ENCODE data around the gene EFNA5.
"Not testable (repeated sequence)": the region's sequence is repeated elsewhere in the genome, so short reads cannot be mapped to it uniquely, and the experiment has no call there.

EFNA5 gene

DNA sequence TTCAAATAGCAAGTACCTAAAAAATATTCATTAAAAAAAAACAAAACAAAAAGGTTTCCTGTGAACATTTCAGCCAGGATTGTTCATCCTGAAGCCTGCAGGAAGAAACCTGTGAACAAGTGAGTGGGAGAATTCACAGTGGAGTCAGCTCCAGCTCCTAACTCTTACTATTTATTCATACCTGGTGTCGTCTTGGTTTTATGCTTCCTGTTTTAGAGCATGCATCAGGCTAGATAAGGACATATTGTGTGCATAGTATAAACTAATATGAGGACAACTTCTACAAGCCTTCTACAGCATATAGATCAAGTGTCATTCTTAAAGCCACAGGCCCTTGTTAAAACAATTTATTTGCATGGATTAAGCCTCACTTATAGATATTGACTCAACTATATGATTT, 169.9 kb downstream of the EFNA5 start:
- in situ Hi-C loops (cut with MboI; ENCODE audit: low sequenced_read_pairs): no loop called here

GRCh38 chr5:107500347-107500746, 170.4 kb downstream of the EFNA5 start:
- in situ Hi-C loops (cut with MboI; ENCODE audit: low sequenced_read_pairs): no loop called here

GRCh38 chr5:107499776-107500175, 171.0 kb downstream of the EFNA5 start:
- in situ Hi-C loops (cut with MboI; ENCODE audit: low sequenced_read_pairs): no loop called here

- in situ Hi-C loops (cut with MboI; ENCODE audit: low sequenced_read_pairs): no loop called here
These were observed 171.5 kb downstream of the EFNA5 start for GRCh38 chr5:107499237-107499636.

DNA sequence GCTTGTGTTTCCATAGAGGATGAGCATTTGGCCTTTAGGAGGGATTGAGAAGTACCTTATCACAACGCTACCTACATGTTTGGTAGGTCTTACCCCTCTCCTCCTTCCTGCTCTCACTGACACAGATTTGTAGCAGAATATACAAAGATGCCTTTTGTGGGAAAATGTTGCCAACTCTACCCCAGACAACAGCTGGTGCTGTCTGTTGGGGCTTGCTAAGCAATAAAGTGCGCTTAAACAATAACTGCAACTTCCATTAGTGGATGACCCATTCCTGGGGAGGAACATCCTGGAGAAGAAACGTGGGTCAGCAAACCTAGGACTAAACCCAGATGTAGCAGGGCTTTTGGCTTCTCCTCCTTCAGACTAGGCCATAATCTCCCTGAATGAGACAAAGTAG, 174.3 kb downstream of the EFNA5 start:
- in situ Hi-C loops (cut with MboI; ENCODE audit: low sequenced_read_pairs): no loop called here

GRCh38 chr5:107494129-107494528, 176.6 kb downstream of the EFNA5 start:
- in situ Hi-C loops (cut with MboI; ENCODE audit: low sequenced_read_pairs): not testable (repeated sequence)

DNA sequence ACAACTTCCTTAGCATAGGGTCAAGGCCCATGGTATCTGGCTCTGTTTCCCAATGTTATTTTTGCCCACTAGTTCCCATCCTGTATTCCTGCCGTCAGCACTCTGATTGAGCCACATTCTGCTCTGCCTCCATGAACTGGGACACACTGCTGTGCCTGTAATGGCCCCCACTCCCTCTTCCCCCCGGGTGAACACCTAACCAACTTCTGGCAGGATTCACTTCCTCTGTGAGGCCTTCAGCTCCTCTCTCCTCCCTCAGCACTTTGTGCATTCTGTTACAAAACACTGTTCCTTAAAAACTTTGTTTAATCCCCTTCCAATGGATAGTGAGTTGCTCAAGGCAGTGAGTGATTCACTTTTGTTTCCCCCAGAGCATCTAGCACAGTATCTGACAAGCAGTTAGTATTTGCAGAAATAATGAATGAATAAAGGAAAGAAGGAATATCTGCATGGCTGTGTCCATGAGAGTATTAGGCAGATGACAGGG, 183.6 kb downstream of the EFNA5 start:
- in situ Hi-C loops (cut with MboI; ENCODE audit: low sequenced_read_pairs): no loop called here

DNA sequence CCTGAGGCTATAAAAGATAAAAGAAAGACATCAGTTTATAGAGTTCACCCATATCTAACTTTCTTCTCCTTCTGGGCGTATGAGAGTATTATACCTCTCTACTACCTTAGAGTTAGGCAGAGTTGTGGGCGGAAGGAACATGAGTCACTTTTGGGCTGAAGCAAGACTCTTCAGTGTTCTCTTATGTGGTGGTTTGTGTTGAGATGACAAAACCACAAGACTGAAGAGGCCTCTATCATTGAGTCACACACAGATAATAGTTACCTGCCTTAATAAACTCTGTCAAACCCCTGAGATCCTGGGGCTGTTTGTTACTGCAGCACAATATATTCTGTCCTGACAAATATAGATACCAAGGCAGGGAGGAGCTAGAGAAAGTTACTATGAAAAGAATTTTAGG, 184.2 kb downstream of the EFNA5 start:
- in situ Hi-C loops (cut with MboI; ENCODE audit: low sequenced_read_pairs): no loop called here

DNA sequence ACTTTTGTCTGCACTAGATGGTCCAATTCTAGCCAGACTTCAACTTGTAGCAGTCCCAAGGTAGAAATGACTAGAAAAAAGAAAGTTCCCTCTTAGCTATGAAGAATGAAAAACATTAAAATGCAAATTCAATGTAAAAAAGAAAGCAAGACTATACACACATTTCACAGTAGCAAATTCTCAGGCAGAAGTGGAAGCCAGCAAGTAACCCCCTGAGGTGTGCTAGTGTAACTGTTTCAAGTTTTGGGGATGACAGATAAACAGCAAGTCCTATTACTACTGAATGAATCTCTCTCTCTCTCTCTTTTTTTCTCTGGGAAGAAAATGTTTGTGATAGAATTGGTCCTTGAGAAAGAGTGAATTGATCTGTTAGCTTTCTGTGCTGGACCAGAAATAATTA, 185.6 kb downstream of the EFNA5 start:
- in situ Hi-C loops (cut with MboI; ENCODE audit: low sequenced_read_pairs): no loop called here

- in situ Hi-C loops (cut with MboI; ENCODE audit: low sequenced_read_pairs): no loop called here
These were observed 186.5 kb downstream of the EFNA5 start for GRCh38 chr5:107484281-107484680.

DNA sequence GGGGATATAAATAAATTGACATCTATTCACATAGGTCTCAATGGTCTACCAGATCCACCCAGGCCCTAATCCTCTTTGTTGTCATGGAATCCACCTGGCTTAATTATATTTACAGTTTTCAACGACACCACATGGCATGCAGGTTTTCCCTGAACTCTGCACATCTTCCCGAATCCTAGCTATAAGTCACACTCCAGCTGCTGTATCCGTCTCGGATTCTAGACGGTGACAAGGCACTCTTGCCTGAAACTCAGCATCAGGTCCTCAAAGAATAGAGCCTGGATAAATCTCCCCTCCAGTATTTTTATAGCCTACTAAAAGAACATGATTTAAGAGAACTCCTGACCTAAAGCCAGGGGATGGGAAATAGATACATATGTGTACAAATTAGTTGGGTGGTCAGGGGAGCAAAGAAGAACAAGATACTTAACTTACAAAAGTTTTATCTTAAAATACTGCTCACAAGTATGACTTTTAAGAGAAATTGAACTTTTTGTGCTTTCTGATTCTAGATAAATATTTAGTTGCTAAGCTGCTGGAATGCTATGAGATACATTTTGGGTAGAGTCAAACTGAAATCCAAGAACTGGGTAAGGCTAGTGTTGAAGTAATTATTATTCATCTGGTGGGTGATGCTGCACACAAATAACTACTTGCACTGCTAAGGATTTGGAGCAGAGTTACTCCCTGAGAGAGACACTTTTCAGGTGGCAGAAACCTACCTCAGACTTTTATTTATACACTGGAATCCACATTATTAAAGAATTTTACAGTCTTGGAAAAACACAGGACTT, 187.3 kb downstream of the EFNA5 start:
- in situ Hi-C loops (cut with MboI; ENCODE audit: low sequenced_read_pairs): no loop called here

- in situ Hi-C loops (cut with MboI; ENCODE audit: low sequenced_read_pairs): no loop called here
These were observed 192.6 kb downstream of the EFNA5 start for GRCh38 chr5:107478068-107478641.

DNA sequence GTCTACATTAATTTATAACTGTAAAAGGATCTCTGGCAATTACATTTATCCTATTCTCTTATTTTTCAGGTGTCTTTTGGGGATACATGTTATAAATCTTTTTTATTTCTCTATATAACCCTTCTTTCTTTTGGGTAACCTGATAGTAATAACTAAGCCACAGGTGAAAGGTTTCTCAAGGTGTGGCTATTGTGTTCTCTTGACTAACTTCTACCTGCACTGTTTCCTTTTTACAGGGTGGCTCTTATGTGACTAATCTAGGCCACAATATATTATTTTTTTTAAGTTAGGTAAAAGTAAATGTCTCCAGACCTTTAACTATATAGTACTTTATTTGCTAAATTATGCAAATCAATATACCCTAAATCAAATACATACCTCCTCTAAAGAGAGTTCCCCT, 193.2 kb downstream of the EFNA5 start:
- in situ Hi-C loops (cut with MboI; ENCODE audit: low sequenced_read_pairs): no loop called here

DNA sequence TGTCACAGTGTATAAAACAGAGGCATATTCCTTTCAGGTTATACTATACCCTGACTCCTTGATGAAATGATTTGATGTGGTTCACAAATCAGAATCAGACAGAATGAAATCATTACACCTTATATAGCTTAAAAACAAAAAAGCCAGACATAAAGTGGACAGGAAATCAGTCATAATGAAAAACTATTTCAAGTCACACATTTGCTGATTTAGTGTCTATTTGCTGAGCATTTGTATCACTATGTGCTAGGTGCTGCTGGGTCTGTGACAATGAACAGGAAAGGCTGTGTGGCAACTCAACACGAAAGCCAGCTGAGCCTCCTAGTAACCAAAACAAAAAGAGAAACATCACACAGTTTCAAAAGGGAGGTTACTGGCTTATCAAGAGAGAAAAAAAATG, 194.0 kb downstream of the EFNA5 start:
- in situ Hi-C loops (cut with MboI; ENCODE audit: low sequenced_read_pairs): no loop called here

DNA sequence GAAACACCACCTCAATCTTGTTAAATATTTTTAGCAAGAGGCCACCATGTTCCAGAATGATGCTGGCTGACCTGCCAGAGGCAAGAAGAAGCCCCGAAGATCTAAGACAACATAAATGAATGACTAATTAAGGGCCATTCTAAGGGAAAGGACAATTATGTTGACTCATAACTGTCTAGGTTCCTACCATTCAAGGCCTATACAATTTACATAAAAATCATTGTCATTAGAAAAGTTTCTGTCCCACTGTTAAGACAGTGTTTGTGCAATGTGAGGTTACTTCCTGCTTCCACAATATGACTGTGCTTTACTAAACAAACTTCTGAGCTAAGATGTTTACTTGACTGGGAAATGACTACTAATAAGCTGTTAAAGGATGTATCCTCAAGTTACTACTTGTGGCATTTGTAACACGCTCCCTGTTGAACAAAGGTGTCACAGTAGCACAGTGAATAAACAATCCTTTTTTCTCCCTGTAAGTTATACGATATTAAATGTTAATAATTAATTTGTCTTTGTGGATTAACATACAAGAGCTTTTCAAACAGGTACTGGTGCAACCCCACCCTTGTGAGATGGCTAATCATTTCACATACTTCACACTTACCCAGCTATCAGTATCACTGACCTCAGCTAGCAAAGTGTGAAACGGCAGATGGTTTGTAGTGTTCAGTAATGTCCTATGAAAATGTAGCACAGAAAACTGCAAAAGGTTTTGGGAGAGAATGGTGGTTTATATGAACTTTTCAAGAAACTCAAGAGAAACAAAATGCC, 195.8 kb downstream of the EFNA5 start:
- in situ Hi-C loops (cut with MboI; ENCODE audit: low sequenced_read_pairs): no loop called here

DNA sequence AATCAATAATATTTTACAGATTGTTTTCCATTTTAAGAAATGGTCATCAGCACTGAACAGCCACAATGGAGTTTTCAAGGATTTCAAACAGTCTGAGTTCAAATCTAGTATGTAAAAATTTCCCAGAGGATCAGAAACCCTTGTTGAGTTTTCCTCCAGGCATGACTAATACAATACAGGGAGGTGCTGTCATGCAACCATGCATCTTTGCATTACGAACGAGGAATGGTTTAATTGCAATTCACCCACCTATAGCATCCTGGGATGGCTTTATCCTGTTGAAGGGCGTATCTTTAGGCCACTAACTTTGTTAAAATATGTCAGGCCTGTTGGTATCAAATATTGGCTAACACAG, 196.4 kb downstream of the EFNA5 start:
- in situ Hi-C loops (cut with MboI; ENCODE audit: low sequenced_read_pairs): no loop called here

GRCh38 chr5:107472620-107473064, 198.1 kb downstream of the EFNA5 start:
- in situ Hi-C loops (cut with MboI; ENCODE audit: low sequenced_read_pairs): no loop called here

GRCh38 chr5:107470295-107470582, 200.5 kb downstream of the EFNA5 start:
- in situ Hi-C loops (cut with MboI; ENCODE audit: low sequenced_read_pairs): no loop called here

DNA sequence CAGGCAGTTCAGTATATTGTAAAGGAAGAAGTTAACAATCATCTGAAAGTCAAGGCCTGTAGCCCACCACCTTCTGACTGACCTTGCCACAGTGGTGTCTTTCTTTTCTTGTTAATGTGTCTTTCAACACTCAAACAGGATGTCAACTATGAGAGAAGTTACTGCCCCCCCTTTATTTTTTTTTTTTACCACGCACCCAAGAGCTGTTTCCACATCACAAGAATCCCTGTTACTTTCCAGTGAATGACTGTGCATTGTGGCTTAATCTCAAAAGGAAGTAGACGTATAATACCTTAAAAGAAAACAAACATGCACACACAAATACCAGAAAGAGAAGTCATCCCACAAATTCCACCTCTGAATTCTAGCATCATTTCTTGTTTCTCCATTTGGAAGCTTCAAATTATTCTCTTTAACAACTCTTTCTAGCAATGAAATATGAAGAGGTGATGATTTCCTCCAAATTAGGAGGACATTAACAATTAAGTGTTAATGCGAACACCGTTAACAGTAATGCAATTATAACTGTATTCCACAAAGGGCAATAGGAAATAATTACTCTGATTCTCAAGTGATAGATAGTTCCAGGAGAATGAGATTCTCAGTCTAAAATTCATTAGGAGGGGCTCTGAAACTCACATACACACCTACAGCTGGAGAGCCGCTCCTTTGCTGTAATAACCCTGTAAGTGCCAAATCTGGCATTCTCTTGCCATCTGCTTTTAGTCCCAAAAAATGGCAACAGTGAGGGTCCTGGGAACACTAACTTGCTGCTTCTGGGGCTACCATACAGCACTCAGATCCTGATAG, 201.0 kb downstream of the EFNA5 start:
- in situ Hi-C loops (cut with MboI; ENCODE audit: low sequenced_read_pairs): no loop called here

DNA sequence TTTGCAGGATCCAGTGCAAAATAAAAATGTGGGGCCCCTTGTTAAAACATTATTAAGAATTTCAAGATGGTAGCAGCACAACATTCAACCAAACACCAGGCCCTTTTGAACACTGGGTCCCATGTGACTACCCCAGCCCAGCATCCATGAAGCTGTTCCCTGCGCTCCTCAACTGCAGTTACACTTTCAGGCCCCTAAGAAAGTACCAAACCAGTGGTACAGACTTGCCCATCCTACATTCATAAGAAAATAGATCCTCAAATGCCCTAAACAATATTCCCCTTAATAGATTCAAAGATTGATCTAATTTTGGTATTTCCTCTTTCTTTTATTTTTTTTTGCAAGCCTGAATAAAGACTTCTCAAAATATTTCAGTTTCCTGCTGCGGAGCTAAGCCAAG, 201.7 kb downstream of the EFNA5 start:
- in situ Hi-C loops (cut with MboI; ENCODE audit: low sequenced_read_pairs): no loop called here

DNA sequence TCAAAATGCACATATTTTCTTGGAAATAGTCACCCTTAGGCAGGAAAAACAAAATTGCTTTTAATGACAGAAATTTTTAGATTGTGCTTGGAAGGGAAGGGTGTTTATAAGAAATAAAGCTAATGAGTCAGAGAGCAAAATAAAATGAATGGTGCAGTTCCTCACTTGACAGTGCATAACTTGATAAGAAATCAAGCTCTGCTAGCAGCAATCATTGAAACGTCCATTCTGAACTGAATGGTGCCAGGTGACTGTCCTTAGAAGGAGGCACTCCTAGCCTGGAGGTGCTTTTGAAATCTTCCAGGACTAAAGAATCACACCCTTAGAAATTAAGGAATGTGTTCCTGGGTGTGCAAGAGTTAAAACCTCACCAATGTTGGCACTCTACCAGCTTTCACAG, 202.5 kb downstream of the EFNA5 start:
- in situ Hi-C loops (cut with MboI; ENCODE audit: low sequenced_read_pairs): no loop called here
